ENCODE measurements around the gene TM9SF1. TPM values are rescaled to one million over a fixed set of nuclear protein-coding genes. Genes with fewer than 3 reads are reported as not detected.

Gene TM9SF1
- polyA plus RNA-seq, 2 of the 4 experiments (the other 2 are of a cell fraction), result 48.0 to 62.2 TPM

GRCh38 chr14:24141097-24141880, 54.0 kb downstream of the TM9SF1 start, which contains the start of gene EMC9 (continued):
- TF ChIP-seq BHLHE40 (IDR thresholded peaks at IDR 0.05; ENCODE audit: low read depth, low read length) (no peak), HDAC2 (IDR thresholded peaks at IDR 0.05) (no peak), PHF8 (IDR thresholded peaks at IDR 0.05; ENCODE audit: borderline replicate concordance, low read depth) (0 out of 2 replicates have a peak, but pooled peaks have one; percentile 61), BCL3 (IDR thresholded peaks at IDR 0.05) (peak; percentile 64; the same call in 1 of the 3 replicates), CEBPB (IDR thresholded peaks at IDR 0.05) (peak in 1 of 2 experiments; percentile 51; a peak in 1 of 4 replicates), JUN (IDR thresholded peaks at IDR 0.05) (peak; percentile 88), JUNB (IDR thresholded peaks at IDR 0.05) (no peak), RCOR1 (IDR thresholded peaks at IDR 0.05; ENCODE audit: low read depth, low read length) (no peak), NR3C1 (IDR thresholded peaks at IDR 0.05) (no peak), HEYL (CRISPR knock-in tag; IDR thresholded peaks at IDR 0.05) (no peak), FOXS1 (CRISPR knock-in tag; IDR thresholded peaks at IDR 0.05) (no peak), NFE2L2 (conservative IDR thresholded peaks at IDR 0.05; ENCODE audit: low read length) (no peak), HES2 (IDR thresholded peaks at IDR 0.05) (no peak), EHMT2 (IDR thresholded peaks at IDR 0.05; ENCODE audit: low read depth) (no peak), ZSCAN20 (CRISPR knock-in tag; IDR thresholded peaks at IDR 0.05) (no peak), GATA3 (IDR thresholded peaks at IDR 0.05; ENCODE audit: borderline replicate concordance) (no peak), SMC3 (IDR thresholded peaks at IDR 0.05) (no peak), REST (IDR thresholded peaks at IDR 0.05) (no peak)
- TF ChIP-seq, protein P1, sequence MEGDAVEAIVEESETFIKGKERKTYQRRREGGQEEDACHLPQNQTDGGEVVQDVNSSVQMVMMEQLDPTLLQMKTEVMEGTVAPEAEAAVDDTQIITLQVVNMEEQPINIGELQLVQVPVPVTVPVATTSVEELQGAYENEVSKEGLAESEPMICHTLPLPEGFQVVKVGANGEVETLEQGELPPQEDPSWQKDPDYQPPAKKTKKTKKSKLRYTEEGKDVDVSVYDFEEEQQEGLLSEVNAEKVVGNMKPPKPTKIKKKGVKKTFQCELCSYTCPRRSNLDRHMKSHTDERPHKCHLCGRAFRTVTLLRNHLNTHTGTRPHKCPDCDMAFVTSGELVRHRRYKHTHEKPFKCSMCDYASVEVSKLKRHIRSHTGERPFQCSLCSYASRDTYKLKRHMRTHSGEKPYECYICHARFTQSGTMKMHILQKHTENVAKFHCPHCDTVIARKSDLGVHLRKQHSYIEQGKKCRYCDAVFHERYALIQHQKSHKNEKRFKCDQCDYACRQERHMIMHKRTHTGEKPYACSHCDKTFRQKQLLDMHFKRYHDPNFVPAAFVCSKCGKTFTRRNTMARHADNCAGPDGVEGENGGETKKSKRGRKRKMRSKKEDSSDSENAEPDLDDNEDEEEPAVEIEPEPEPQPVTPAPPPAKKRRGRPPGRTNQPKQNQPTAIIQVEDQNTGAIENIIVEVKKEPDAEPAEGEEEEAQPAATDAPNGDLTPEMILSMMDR (IDR thresholded peaks at IDR 0.05), result no peak

- H3K27ac ChIP-seq, result 0 out of 6 replicates have a peak overlapping the region, but pooled peaks of 1 of the 2 experiments have one; percentile 7
- CTCF ChIA-PET, result interaction anchor here (1.0 to 5.4 kb wide), 7 partner anchors 15 to 105 kb away, joined by 3 to 47 read pairs (median 3); partner anchors contain the start of genes DCAF11, IRF9 and NRL
- no peak for ATAC-seq
These were observed 55.8 kb downstream of the TM9SF1 start for GRCh38 chr14:24139272-24139934.

More at GRCh38 chr14:24139272-24139934, 55.8 kb downstream of the TM9SF1 start:
- peaks cover 37% of the 10 kb centered on the region for H3K4me1 ChIP-seq
- H3K4me2 ChIP-seq, result peak overlapping the region; percentile 78
- peak overlapping the region; percentile 59 for H3K4me3 ChIP-seq
- POLR2A ChIA-PET, result interaction anchor here (1.1 to 2.9 kb wide), 2 partner anchors 7 to 25 kb away, joined by 5 to 31 read pairs; partner anchors contain the start of genes DCAF11 and NRL
- FAIRE-seq (no peak), DNase-seq (ENCODE audit: low read depth in 1 of 2, low spot score in 1 of 2) (peak; percentile 38 to 46)
- TF ChIP-seq CHD2 (IDR thresholded peaks at IDR 0.05; ENCODE audit: low read length, partially characterized antibody), result no peak
- TF ChIP-seq FOXS1 (CRISPR knock-in tag; IDR thresholded peaks at IDR 0.05), result no peak
- no peak for TF ChIP-seq NFE2L2 (conservative IDR thresholded peaks at IDR 0.05; ENCODE audit: low read length)
- TF ChIP-seq ESRRA (IDR thresholded peaks at IDR 0.05; ENCODE audit: borderline replicate concordance, low read length), result no peak
- no peak for TF ChIP-seq RARB (CRISPR knock-in tag; IDR thresholded peaks at IDR 0.05)
- no peak for TF ChIP-seq TFCP2L1 (CRISPR knock-in tag; IDR thresholded peaks at IDR 0.05)
- no peak for TF ChIP-seq TP53 (CRISPR knock-in tag; IDR thresholded peaks at IDR 0.05)
- no peak for TF ChIP-seq PHF8 (IDR thresholded peaks at IDR 0.05; ENCODE audit: borderline replicate concordance, low read depth)
- no peak for TF ChIP-seq HOXB5 (CRISPR knock-in tag; IDR thresholded peaks at IDR 0.05)
- no peak for TF ChIP-seq HEYL (CRISPR knock-in tag; IDR thresholded peaks at IDR 0.05)
- no peak for TF ChIP-seq HES2 (IDR thresholded peaks at IDR 0.05)
- TF ChIP-seq MAFK (IDR thresholded peaks at IDR 0.05; ENCODE audit: partially characterized antibody), result no peak
- H3K9me3 ChIP-seq, result no peaks in the 10 kb centered on the region
- 88% methylated on average over 9 of the region's 9 CpGs for WGBS (ENCODE audit: missing lambda C conversion rate)
